Small intestine (tissue), 7 donors: Measurements from ENCODE around the gene BID. TPM values are rescaled to one million over a fixed set of nuclear protein-coding genes. Genes with fewer than 3 reads are reported as not detected.
A peak's percentile ranks its signal among the peaks of the same experiment; 100 is the strongest.

Experiments
- DNase-seq, 2 donors: peaks; one replicate each; pipeline versions ENCODE4 v3.0.0 to v3.0.0-alpha.2; 2013
- FAIRE-seq: peaks from 2 replicates; lab custom pipeline; 2012; peaks lifted over from hg19 to GRCh38; lab: Jason Lieb, UNC
- H3K27ac ChIP-seq, 3 donors: one replicate each; pipeline ENCODE4 v1.5.1; 2013; ENCODE audit warnings: low read length in 2 of 3, mild to moderate bottlenecking in 2 of 3, control low read depth in 1 of 3, inconsistent platforms in 1 of 3, low read depth in 1 of 3, moderate library complexity in 1 of 3
- H3K27me3 ChIP-seq, 3 donors: one replicate each; pipeline ENCODE4 v1.6.1; 2013; ENCODE audit warnings: low read length in 3 of 3, inconsistent platforms in 1 of 3; ENCODE audit not compliant: control insufficient read depth in 3 of 3, insufficient read depth in 3 of 3
- H3K36me3 ChIP-seq, 3 donors: one replicate each; pipeline ENCODE4 v1.6.1; 2013; ENCODE audit warnings: low read length in 3 of 3, inconsistent platforms in 1 of 3, low read depth in 1 of 3, mild to moderate bottlenecking in 1 of 3, moderate library complexity in 1 of 3; ENCODE audit not compliant: control insufficient read depth in 3 of 3, insufficient read depth in 2 of 3
- H3K4me1 ChIP-seq, 3 donors: one replicate each; pipeline ENCODE4 v1.6.1; 2013; ENCODE audit warnings: low read length in 2 of 3, inconsistent platforms in 1 of 3, low read depth in 1 of 3, mild to moderate bottlenecking in 1 of 3, moderate library complexity in 1 of 3; ENCODE audit not compliant: control insufficient read depth in 3 of 3, insufficient read depth in 2 of 3
- H3K4me3 ChIP-seq, 3 donors: one replicate each; pipeline ENCODE4 v1.5.1; 2013; ENCODE audit warnings: low read length in 3 of 3, control low read depth in 1 of 3, inconsistent platforms in 1 of 3, low read depth in 1 of 3, mild to moderate bottlenecking in 1 of 3, moderate library complexity in 1 of 3
- H3K9me3 ChIP-seq, 2 donors: one replicate each; pipeline ENCODE4 v1.6.1; 2013; ENCODE audit warnings: low read depth in 1 of 2, low read length in 1 of 2; ENCODE audit not compliant: control insufficient read depth in 2 of 2, insufficient read depth in 1 of 2
- WGBS, 3 donors: extraction: QIAGEN DNeasy Blood & Tissue Kit; methylation state at CpG; one replicate each; pipeline ENCODE4 v1.1.7; 2013; 5-methylcytosine and 5-hydroxymethylcytosine counted together
- polyA plus RNA-seq, 4 donors: library from polyadenylated mRNA; stranded (reverse) in 3 of 4; unstranded in 1 of 4; fragments of 200-250 nt in 3 of 4; fragments of 120-200 nt in 1 of 4; gene quantifications; one replicate each; pipeline versions ENCODE4 v1.2.1 to v1.2.3, GENCODE V29; 2013
- donor health status: healthy with polysubstance abuse.
- donor health status: control.
- donor health status: control.
- donor health status: Bipolar disorder and iron deficiency.
- donor health status: healthy.

The BID gene
- polyA plus RNA-seq, 4 donors: 12.7 to 59.4 (median 19.6) TPM

DNA sequence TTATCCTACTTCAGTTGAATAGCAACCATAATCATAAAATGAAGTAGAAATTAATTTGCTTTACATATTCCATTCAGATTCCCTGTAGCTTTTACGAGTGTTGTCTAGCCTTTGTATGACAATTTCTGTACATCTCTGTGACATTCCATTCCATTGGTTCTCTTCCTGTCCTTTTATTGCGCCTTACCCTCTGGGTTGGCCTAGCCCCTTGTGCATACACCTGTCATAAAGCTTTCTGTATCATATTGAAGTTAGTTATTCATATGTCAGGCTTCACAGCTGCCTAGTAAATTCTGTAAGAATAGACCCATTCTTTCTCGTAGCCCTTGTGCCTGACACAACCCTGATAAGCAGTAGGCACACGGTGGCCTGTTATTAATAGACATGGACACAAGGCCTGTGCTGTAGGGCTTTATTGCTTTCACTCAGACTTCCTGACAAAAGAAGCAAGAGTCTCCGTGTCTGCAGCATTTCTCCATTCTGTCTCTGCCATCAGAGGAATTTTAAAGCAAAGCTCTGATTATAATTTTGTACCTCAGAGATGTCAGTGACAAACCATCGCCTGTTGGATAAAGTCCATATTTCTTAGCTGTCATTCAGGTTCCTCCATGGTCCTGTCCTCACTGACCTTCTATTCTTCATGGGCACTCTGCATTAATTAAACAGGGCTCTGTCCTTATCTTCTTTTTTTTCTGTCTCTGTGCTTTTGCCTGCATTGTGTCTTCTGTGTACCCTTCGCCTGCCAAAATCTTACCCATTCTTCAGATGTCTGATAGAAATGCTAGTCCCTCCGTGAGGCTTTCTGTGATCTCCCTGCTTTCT is 49.4 kb downstream of the BID start:
- H3K9me3 ChIP-seq: no peaks in the 10 kb centered on the region
- H3K4me3 ChIP-seq: no peak overlapping the region
- 42 to 57% (median 46%) methylated on average over 8 of the region's 8 CpGs for WGBS, 3 donors
- FAIRE-seq (no peak), DNase-seq (peak; percentile 20 to 52)
- no peaks in the 10 kb centered on the region for H3K27me3 ChIP-seq
- peaks cover 0 to 6% (median 0%) of the 10 kb centered on the region in 3 donors for H3K4me1 ChIP-seq
- peaks cover 12 to 24% (median 15%) of the 10 kb centered on the region in 3 donors for H3K36me3 ChIP-seq
- peak overlapping the region in 2 of 3 donors; percentile 32 to 55 for H3K27ac ChIP-seq

DNA sequence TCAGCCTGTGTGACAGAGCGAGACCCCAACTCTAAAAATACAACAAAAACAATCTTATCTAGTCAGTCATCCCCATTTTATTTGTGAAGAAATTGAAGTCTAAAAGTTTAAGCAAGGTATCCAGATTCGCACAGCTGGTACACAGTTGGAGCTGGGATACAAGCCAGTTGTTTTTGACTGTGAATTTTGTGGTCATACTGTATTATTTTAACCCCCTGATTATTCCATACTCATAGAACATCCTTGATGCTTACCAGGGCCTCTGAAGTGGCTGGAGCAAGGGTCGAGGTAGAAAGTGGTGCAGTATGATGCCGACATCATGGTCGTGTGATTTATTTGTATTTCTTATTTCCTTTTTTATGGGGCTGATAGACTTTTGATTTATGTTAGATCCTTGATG is 50.0 kb downstream of the BID start:
- peaks cover 0 to 6% (median 0%) of the 10 kb centered on the region in 3 donors for H3K4me1 ChIP-seq
- H3K27ac ChIP-seq: no peak overlapping the region
- no peaks in the 10 kb centered on the region for H3K27me3 ChIP-seq
- DNase-seq (no peak), FAIRE-seq (no peak)
- H3K9me3 ChIP-seq: no peaks in the 10 kb centered on the region
- H3K36me3 ChIP-seq: peaks cover 7 to 18% (median 13%) of the 10 kb centered on the region in 3 donors
- H3K4me3 ChIP-seq: no peak overlapping the region
- WGBS, 3 donors: 77 to 89% (median 79%) methylated on average over 5 of the region's 5 CpGs

DNA sequence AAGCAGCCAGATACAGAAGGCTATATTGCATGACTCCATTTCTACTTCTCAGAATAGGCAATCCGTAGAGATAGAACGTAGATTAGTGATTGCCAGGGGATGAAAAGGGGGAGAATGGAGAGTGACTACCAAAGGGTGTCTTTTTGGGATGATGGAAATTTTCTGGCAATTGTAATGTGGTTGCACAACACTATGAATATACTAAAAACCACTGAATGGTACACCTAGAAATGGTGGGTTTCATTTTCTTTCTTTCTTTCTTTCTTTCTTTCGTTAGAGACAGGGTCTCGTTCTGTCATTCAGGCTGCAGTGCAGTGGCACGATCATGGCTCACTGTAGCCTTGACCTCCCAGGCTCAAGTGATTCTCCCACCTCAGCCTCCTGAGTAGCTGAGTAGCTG is 54.4 kb downstream of the BID start:
- H3K36me3 ChIP-seq: peaks cover 0 to 6% (median 0%) of the 10 kb centered on the region in 3 donors
- FAIRE-seq: no peak
- H3K27me3 ChIP-seq: no peaks in the 10 kb centered on the region
- WGBS, 3 donors: 89 to 96% (median 96%) methylated on average over 5 of the region's 5 CpGs
- H3K4me3 ChIP-seq: no peak overlapping the region
- H3K9me3 ChIP-seq: no peaks in the 10 kb centered on the region
- H3K27ac ChIP-seq: no peak overlapping the region
- no peaks in the 10 kb centered on the region for H3K4me1 ChIP-seq
- DNase-seq: no peak

DNA sequence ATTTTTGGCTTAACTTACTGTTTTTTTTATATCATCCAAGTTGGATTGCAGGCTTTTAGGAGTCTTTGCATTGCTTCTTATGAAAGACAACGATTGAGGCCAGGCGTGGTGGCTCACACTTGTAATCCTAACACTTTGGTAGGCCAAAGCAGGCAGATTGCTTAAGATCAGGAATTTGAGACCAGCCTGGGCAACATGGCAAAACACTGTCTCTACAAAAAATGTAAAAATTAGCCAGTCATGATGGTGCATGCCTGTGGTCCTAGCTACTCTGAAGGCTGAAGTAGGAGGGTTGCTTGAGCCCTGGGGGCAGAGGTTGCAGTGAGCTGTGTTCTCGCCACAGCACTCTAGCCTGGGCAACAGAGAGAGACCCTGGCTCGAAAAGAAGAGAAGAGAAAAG is 56.6 kb downstream of the BID start:
- FAIRE-seq (no peak), DNase-seq (no peak)
- Histone ChIP-seq H3K9me3 (no peaks in the 10 kb centered on the region), H3K27ac (no peak overlapping the region), H3K27me3 (no peaks in the 10 kb centered on the region), H3K4me3 (no peak overlapping the region), H3K4me1 (no peaks in the 10 kb centered on the region), H3K36me3 (peaks cover 0 to 6% (median 0%) of the 10 kb centered on the region in 3 donors)
- WGBS, 3 donors: 71 to 78% (median 73%) methylated on average over 4 of the region's 4 CpGs

DNA sequence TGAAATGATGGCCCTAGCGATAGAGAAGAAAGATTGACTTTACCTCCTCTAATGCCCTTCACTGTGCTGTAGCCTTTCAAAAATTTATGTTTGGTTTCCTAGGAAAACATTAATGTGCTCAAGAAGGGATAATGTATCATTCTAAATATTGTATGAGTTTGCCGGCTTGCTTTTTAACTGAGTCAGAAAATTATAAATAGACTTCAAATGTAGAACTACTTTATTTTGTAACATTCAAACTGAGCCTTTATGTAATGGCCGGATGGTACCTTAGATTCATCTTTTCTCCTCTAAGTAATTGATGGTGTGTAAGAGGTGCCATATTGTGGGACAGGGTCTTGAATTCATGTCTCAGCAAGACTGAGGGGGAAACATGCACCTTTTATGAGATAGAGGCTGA is 57.7 kb downstream of the BID start:
- no peak for FAIRE-seq

DNA sequence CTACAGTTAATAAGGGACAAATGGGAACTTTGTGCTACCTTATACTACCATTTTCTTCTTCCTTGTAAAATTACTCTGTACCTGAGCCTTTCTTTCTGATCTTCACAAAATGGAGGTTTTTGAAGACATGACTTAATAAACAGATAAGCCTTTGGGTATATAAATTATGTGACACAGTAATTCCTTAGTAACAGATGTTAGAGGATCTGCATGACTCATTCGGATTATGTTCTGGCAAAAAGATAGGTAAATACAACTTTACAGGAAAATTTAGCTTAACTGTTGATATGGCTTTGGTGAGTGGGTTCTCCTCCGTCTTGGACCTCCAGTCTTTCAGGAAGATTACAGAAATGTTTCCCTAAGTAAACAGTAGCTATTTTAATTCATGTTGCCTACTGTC is 61.8 kb downstream of the BID start:
- Histone ChIP-seq H3K9me3 (no peaks in the 10 kb centered on the region), H3K4me1 (no peaks in the 10 kb centered on the region), H3K36me3 (peaks cover 0 to 12% (median 2%) of the 10 kb centered on the region in 3 donors), H3K27me3 (no peaks in the 10 kb centered on the region), H3K4me3 (no peak overlapping the region), H3K27ac (no peak overlapping the region)
- 69 to 80% (median 77%) methylated on average over 2 of the region's 2 CpGs for WGBS, 3 donors
- no peak for DNase-seq
- no peak for FAIRE-seq

More for the DNA sequence above, 57.7 kb downstream of the BID start:
- H3K4me3 ChIP-seq: no peak overlapping the region
- peaks cover 0 to 6% (median 0%) of the 10 kb centered on the region in 3 donors for H3K36me3 ChIP-seq
- DNase-seq: no peak
- WGBS, 3 donors: 88 to 96% (median 96%) methylated on average over 3 of the region's 3 CpGs
- H3K27me3 ChIP-seq: no peaks in the 10 kb centered on the region
- H3K4me1 ChIP-seq: no peaks in the 10 kb centered on the region
- no peak overlapping the region for H3K27ac ChIP-seq
- no peaks in the 10 kb centered on the region for H3K9me3 ChIP-seq

DNA sequence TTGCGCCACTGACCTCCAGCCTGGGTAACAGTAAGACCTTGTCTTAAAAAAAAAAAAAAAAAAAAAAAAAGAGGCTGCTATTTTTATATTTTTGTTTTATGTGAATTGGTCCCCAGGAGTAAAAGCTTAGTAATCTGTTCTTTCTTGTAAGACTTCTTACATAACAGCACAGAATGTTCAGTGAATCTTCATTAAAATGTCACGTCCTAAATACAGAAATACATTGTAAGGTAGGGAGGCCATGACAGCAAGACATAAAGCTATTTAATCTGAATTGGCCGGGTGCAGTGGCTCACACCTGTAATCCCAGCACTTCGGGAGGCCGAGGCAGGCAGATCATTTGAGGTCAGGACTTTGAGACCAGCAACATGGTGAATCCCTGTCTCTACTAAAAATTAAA is 64.2 kb downstream of the BID start:
- FAIRE-seq: no peak
- WGBS, 3 donors: 96 to 99% (median 98%) methylated on average over 5 of the region's 5 CpGs

DNA sequence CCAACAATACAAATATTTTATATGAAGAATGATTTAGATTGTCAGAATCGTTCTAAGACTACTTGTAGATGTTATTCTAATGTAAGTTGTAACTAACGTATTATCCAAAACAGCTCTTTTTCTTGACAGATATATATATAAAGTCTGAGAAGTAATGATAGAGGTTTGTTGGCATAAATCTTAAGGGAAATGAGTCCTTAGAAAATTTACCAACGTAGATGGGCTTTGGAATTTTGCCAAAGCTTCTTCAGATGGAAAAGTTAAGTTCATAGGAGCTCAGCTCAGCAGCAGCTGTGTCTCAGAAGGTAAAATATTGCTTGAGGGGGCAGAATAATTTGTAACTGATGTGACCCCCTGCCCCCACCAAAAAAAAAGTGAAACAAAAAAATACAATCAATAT is 66.7 kb downstream of the BID start:
- no peak for DNase-seq
- no peak overlapping the region for H3K4me3 ChIP-seq
- peaks cover 0 to 18% (median 2%) of the 10 kb centered on the region in 3 donors for H3K36me3 ChIP-seq
- peaks cover 0 to 4% (median 3%) of the 10 kb centered on the region in 3 donors for H3K4me1 ChIP-seq
- 64 to 78% (median 73%) methylated on average over 3 of the region's 3 CpGs for WGBS, 3 donors
- no peaks in the 10 kb centered on the region for H3K27me3 ChIP-seq
- no peak overlapping the region for H3K27ac ChIP-seq
- H3K9me3 ChIP-seq: no peaks in the 10 kb centered on the region
- no peak for FAIRE-seq

More for the DNA sequence above, 64.2 kb downstream of the BID start:
- peaks cover 0 to 4% (median 3%) of the 10 kb centered on the region in 3 donors for H3K4me1 ChIP-seq
- no peaks in the 10 kb centered on the region for H3K27me3 ChIP-seq
- DNase-seq: no peak
- no peaks in the 10 kb centered on the region for H3K9me3 ChIP-seq
- H3K4me3 ChIP-seq: no peak overlapping the region
- no peak overlapping the region for H3K27ac ChIP-seq
- H3K36me3 ChIP-seq: peaks cover 0 to 11% (median 2%) of the 10 kb centered on the region in 3 donors
